ENCODE results near the gene RABGAP1L.

DNA sequence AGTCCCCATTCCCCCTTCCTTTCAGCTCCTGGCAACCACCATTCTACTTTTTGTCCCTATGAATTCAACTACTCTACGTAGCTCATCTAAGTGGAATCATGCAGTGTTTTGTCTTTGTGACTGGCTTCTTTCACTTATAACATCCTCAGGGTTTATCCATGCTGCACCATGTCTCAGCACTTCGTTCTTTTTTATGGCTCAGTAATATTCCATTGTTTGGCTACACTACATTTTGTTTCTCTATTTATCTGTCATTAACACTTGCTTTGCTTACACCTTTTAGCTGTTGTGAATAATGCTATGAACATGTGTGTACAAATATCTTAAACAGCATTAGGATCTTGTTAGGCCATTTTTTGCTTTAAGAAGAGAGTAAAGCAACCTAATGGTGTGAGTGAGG, 865.5 kb downstream of the RABGAP1L start:
- TF ChIP-seq POLR2A (IDR thresholded peaks at IDR 0.05): no peak
- TF ChIP-seq, protein P1, sequence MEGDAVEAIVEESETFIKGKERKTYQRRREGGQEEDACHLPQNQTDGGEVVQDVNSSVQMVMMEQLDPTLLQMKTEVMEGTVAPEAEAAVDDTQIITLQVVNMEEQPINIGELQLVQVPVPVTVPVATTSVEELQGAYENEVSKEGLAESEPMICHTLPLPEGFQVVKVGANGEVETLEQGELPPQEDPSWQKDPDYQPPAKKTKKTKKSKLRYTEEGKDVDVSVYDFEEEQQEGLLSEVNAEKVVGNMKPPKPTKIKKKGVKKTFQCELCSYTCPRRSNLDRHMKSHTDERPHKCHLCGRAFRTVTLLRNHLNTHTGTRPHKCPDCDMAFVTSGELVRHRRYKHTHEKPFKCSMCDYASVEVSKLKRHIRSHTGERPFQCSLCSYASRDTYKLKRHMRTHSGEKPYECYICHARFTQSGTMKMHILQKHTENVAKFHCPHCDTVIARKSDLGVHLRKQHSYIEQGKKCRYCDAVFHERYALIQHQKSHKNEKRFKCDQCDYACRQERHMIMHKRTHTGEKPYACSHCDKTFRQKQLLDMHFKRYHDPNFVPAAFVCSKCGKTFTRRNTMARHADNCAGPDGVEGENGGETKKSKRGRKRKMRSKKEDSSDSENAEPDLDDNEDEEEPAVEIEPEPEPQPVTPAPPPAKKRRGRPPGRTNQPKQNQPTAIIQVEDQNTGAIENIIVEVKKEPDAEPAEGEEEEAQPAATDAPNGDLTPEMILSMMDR (IDR thresholded peaks at IDR 0.05): no peak

Data from lower leg skin (tissue), 3 donors.